Large intestine (tissue), 3 donors: ENCODE data around the gene TSR2. TPM values are rescaled to one million over a fixed set of nuclear protein-coding genes. Genes with fewer than 3 reads are reported as not detected.
A peak's percentile ranks its signal among the peaks of the same experiment; 100 is the strongest.

Experiments used
- DNase-seq, 2 donors: peaks; one replicate each; pipeline versions ENCODE4 v3.0.0 to v3.0.0-alpha.2; 2013
- H3K27ac ChIP-seq: one replicate; pipeline ENCODE4 v1.5.1; 2013; ENCODE audit warnings: low read length
- H3K27me3 ChIP-seq: 2 replicates; pipeline ENCODE4 v1.6.1; 2013; ENCODE audit warnings: low read length; ENCODE audit not compliant: control insufficient read depth, insufficient read depth
- H3K36me3 ChIP-seq: 2 replicates; pipeline ENCODE4 v1.6.1; 2013; ENCODE audit warnings: low read length; ENCODE audit not compliant: control insufficient read depth, insufficient read depth
- H3K4me1 ChIP-seq: one replicate; pipeline ENCODE4 v1.6.1; 2013; ENCODE audit warnings: low read length; ENCODE audit not compliant: control insufficient read depth, insufficient read depth
- H3K4me3 ChIP-seq: one replicate; pipeline ENCODE4 v1.5.1; 2013; ENCODE audit warnings: low read length
- H3K9me3 ChIP-seq: one replicate; pipeline ENCODE4 v1.6.1; 2013; ENCODE audit warnings: mild to moderate bottlenecking, low read depth, low read length, moderate library complexity; ENCODE audit not compliant: control insufficient read depth
- WGBS: methylation state at CpG from one replicate; pipeline ENCODE4 v1.1.5; 2013; ENCODE audit warnings: low lambda C conversion rate; ENCODE audit not compliant: insufficient coverage; 5-methylcytosine and 5-hydroxymethylcytosine counted together
- polyA plus RNA-seq: library from polyadenylated mRNA; unstranded; fragments of 120-200 nt; gene quantifications from one replicate; pipeline ENCODE4 v1.2.1, GENCODE V29; 2013

TSR2 gene
- polyA plus RNA-seq, 1 donor, result 44.1 TPM

DNA sequence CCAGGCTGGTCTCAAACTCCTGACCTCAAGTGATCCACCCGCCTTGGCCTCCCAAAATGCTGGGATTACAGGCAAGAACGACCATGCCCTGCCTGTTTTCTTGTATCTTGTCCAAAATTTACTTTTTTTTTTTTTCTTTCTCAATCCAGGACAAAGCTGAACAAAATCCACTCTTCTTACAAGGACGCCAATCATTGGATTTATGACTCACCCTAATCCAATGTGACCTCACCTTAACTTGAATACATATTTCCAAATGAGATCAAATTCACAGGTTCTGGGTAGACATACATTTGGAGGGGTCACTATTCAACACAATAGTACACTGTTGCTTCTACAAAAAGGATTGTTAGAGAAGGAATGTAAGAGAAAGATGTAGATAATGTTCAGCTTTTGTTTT lies 18.0 kb upstream of the TSR2 start:
- Histone ChIP-seq H3K27ac (no peak overlapping the region), H3K36me3 (no peaks in the 10 kb centered on the region), H3K27me3 (no peaks in the 10 kb centered on the region), H3K4me3 (no peak overlapping the region), H3K9me3 (no peaks in the 10 kb centered on the region), H3K4me1 (no peaks in the 10 kb centered on the region)
- DNase-seq, result no peak
- WGBS, result no CpG with 5 or more reads among the region's 3 CpGs

DNA sequence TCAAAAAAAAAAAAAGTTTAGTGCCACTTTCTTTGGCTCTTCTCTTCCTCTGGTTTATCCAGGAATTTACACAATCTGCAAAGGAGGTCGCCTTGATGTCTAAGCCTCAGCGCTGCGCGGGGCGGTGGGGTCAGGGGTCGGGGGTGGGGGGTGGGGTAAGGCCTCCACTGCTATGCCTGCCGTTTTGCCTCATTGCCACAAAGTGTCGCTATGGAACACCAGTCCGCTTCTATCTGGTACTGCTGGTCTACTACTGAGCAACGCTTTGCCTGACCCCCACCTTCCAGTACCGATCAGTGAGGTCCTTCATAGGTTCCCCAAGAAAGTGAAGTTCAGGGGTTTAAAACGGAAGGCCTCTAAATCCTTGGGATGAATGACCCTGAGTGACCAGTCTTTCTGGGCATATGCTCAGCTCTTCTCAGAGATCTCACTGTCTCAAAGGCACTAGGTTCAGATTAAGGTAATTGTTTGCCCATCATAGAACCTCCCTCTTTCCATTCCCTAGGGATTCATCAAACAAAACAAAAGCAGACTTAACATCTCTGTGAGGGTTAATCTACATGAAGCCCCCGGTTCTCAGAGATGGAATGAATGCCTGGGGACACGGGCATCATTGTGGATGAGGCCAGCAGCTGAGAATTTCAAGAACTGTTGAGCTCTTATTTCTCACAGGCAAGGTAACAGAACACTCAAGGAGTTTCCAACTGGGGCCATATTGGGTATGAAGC lies 16.9 kb upstream of the TSR2 start:
- WGBS, result no CpG with 5 or more reads among the region's 14 CpGs
- no peak for DNase-seq

DNA sequence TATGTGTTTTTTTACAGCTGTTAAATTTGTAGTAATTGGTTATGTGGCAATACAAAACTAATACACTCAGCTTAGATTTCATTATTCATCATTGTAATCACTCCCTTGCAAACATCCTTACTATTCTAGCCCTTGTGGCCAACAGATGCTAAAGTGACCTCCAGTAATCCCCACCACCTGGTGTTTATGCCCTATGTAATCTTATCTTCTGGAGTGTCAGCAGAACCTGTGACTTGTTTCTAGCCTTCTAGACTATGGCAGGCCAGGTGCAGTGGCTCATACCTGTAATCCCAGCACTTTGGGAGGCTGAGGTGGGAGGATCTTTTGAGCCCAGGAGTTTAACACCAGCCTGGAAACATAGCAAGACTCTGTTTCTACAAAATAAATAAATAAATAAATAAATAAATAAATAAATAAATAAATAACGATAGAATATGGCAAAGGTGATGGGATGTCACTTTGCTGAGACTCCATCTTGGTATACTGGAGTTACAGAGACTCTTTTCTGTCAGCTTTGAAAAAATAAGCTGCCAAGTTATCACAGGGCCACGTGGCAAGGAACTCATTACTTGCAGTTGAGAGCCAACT lies 12.3 kb upstream of the TSR2 start:
- WGBS, result no CpG with 5 or more reads among the region's 2 CpGs
- H3K9me3 ChIP-seq, result no peaks in the 10 kb centered on the region
- no peaks in the 10 kb centered on the region for H3K36me3 ChIP-seq
- no peak overlapping the region for H3K27ac ChIP-seq
- H3K4me1 ChIP-seq, result no peaks in the 10 kb centered on the region
- DNase-seq, result peak in 1 of 2 donors; percentile 14
- no peak overlapping the region for H3K4me3 ChIP-seq
- H3K27me3 ChIP-seq, result no peaks in the 10 kb centered on the region

More for the DNA sequence above, 16.9 kb upstream of the TSR2 start:
- Histone ChIP-seq H3K27ac (no peak overlapping the region), H3K9me3 (no peaks in the 10 kb centered on the region), H3K27me3 (no peaks in the 10 kb centered on the region), H3K4me1 (no peaks in the 10 kb centered on the region), H3K36me3 (no peaks in the 10 kb centered on the region), H3K4me3 (no peak overlapping the region)

DNA sequence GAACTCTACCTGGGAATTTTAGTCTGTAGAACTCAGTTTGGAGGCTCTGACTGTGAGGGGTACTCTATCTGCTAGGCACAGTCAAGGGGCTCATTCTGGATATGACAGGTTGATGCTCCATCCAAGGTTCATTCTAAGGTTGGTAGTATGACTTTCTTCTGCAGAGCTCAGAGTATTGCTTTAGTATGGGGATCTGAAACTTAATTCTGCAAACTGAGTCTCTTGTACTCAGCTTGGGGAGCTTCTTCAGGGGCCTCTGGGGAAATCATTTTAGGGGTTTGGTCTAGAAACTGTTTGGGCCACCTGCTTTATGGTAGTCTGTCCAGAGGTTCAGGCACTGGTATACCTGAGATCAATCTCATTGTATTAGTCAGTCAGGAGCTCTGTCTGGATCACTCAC lies 9.7 kb upstream of the TSR2 start:
- Histone ChIP-seq H3K9me3 (no peaks in the 10 kb centered on the region), H3K4me1 (no peaks in the 10 kb centered on the region), H3K4me3 (no peak overlapping the region), H3K27me3 (no peaks in the 10 kb centered on the region), H3K27ac (no peak overlapping the region), H3K36me3 (no peaks in the 10 kb centered on the region)
- DNase-seq, result no peak

DNA sequence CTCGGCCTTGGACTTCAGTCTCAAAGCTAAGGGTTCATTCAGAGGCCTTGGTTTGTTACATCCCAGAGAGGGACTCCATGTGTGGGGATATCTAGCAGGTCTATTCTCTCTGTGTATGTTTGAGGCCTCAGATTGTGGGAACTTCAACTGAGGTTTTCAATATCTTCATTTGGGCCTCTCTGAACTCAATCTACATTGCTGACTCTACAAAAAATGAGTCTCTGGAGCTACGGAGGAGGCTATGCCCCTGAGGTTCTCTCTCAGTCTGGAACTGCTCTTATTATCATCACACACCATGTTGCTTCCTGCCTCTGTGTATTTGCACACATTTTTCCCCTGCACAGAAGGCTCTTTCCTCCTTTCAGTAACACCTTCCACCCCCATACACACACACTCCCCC lies 5.1 kb upstream of the TSR2 start:
- Histone ChIP-seq H3K4me3 (no peak overlapping the region), H3K9me3 (no peaks in the 10 kb centered on the region), H3K27ac (no peak overlapping the region), H3K4me1 (no peaks in the 10 kb centered on the region), H3K36me3 (no peaks in the 10 kb centered on the region), H3K27me3 (no peaks in the 10 kb centered on the region)
- WGBS, result no CpG with 5 or more reads among the region's 2 CpGs
- no peak for DNase-seq

DNA sequence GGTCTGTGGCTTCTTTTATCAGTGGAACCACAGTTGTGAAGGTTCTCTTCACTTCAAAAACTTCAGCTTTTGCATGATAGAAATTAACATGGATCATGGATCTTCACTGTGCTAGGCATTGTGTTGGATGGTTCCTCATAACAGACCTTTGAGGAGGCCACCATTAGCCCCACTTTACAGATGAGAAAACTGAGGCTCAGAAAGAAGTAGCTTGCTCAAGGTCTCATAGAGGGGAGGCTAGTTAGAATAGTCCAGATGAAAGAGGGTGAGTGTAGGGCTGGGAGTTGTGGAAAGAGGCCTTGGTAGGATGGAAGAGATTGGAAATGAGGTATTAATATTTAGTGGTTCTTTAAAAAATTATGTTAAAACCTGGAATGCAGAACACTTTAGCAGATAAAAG lies 2.6 kb downstream of the TSR2 start:
- no peaks in the 10 kb centered on the region for H3K9me3 ChIP-seq
- H3K4me1 ChIP-seq, result peaks cover 7% of the 10 kb centered on the region
- H3K27me3 ChIP-seq, result no peaks in the 10 kb centered on the region
- H3K4me3 ChIP-seq, result no peak overlapping the region
- no peak overlapping the region for H3K27ac ChIP-seq
- no peak for DNase-seq
- H3K36me3 ChIP-seq, result peaks cover 11% of the 10 kb centered on the region

DNA sequence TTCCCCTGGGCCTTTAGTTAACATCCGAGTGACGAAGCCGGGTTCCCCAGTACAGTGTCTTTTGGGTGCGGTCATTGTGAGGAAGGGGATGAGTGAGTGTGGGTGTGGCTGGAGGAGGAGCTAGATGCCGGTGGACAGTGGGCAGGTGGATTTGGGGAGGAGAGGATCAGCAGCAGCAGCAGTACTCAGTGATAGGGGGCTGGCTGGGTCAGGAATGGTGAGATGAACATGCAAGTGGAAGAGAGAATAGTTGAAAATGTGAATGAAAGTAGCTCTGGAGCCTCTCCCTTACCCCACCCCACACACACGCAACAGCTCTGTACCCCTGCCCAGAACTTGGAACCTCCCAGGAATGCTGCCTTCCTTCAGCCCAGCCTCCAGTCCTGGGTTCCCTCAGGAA lies 4.5 kb downstream of the TSR2 start:
- Histone ChIP-seq H3K36me3 (peaks cover 16% of the 10 kb centered on the region), H3K4me1 (peaks cover 7% of the 10 kb centered on the region), H3K4me3 (no peak overlapping the region), H3K9me3 (no peaks in the 10 kb centered on the region), H3K27me3 (no peaks in the 10 kb centered on the region), H3K27ac (no peak overlapping the region)
- no peak for DNase-seq
- WGBS, result no CpG with 5 or more reads among the region's 6 CpGs

DNA sequence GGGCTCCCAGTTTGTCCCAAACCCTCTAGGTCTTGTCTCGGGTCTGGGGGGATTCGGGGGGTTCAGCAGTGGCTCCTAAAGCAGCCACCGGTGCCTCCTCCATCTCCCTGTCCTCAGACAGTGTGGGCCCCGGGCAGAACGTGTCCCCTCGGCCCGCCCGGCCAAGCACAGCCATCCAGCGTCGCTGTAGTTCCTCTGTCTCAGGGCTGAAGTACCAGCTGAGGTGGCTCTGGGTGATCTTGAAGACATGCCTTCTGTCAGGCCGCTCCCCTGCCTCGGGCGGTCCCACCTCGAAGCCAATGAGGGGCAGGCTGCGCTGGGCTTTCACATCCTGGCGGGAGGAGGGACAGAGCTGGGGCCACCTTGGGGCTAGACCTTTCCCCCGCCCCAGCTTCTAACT lies 5.9 kb downstream of the TSR2 start:
- no CpG with 5 or more reads among the region's 17 CpGs for WGBS
- Histone ChIP-seq H3K9me3 (no peaks in the 10 kb centered on the region), H3K27ac (no peak overlapping the region), H3K4me1 (peaks cover 7% of the 10 kb centered on the region), H3K27me3 (no peaks in the 10 kb centered on the region), H3K4me3 (no peak overlapping the region), H3K36me3 (peaks cover 17% of the 10 kb centered on the region)
- no peak for DNase-seq

DNA sequence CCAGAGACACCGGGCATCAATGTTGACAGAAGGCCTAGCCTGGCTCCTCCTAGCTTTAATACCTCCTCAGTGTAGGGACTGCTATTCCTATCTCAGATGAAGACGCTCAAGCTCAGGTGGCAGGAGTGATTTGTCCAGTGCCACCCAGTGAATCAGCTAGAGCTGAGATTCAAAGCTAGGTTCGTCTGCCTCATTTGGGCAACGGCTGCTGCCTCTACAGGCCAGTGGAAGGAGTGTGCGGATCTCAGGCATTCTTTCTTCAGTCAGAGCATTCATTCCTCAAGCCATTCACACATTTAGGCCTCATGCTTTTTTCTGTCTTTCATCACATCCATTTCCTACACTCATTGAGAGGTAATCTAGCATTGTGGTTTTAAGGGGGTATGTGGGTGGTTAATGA lies 7.3 kb downstream of the TSR2 start:
- Histone ChIP-seq H3K4me3 (no peak overlapping the region), H3K9me3 (no peaks in the 10 kb centered on the region), H3K27me3 (no peaks in the 10 kb centered on the region), H3K36me3 (peaks cover 17% of the 10 kb centered on the region), H3K4me1 (no peaks in the 10 kb centered on the region), H3K27ac (no peak overlapping the region)
- DNase-seq, result no peak
- no CpG with 5 or more reads among the region's 5 CpGs for WGBS

DNA sequence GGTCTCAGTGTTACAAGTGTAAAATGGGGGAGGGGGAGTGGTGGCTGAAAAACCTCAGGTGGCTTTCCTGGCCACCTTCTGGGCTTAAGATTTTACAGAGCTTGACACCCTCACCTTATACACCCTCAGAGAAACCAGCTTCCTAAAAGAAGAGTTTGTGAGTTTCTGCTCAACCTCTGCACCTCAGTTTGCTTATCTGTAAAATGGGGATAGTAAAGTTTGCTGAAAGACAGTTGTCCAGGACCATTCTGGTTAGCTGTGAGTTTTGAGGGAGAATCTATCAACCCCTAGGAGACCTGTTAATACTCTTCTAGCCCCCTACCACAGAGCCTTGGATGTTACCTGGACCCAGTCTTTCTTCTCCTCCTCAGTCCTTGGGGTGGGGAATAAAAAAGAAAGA lies 9.7 kb downstream of the TSR2 start:
- Histone ChIP-seq H3K4me3 (no peak overlapping the region), H3K9me3 (no peaks in the 10 kb centered on the region), H3K4me1 (no peaks in the 10 kb centered on the region), H3K36me3 (peaks cover 9% of the 10 kb centered on the region), H3K27ac (no peak overlapping the region), H3K27me3 (no peaks in the 10 kb centered on the region)
- DNase-seq, result no peak

DNA sequence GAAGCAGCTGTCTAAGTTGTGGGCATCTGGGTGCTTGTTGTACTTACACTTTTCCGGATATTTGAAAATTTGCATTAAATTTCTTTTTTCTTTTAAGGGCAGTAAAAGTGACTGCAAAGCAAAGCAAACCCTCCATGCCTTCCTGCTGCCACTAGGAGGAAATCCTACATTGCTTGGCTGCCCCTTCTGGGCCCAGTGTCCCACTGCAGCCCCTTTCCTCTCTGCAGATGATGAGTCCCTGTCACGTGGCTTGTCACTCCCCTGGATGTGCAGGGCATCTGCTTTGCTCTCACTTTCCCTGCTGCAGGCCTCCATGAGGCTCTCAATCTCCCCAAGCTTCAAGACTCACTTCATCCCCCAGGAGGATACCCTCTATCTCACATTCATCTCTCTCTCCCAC lies 12.7 kb downstream of the TSR2 start:
- H3K4me1 ChIP-seq, result no peaks in the 10 kb centered on the region
- WGBS, result no CpG with 5 or more reads among the region's 2 CpGs
- no peaks in the 10 kb centered on the region for H3K27me3 ChIP-seq
- H3K27ac ChIP-seq, result no peak overlapping the region
- peaks cover 6% of the 10 kb centered on the region for H3K36me3 ChIP-seq
- no peak for DNase-seq
- H3K4me3 ChIP-seq, result no peak overlapping the region
- H3K9me3 ChIP-seq, result no peaks in the 10 kb centered on the region
